H1 (cell line): ENCODE measurements around the gene C1orf116.

Source experiments
- CBX5 ChIP-seq: fragments of 300-800, 300-1000 bp; sonication (generic); IDR thresholded peaks from 2 replicates; pipeline ENCODE4 v1.7.1; 2016; ENCODE audit warnings: antibody characterized with exemption, low read length, low read depth
- EGR1 ChIP-seq: IDR thresholded peaks from 2 replicates; pipeline ENCODE4 v1.6.1; 2011; ENCODE audit warnings: low read depth, low read length, borderline replicate concordance
- EZH2 ChIP-seq: fragments of 200-600 bp; sonication (generic); IDR thresholded peaks from 2 replicates; pipeline ENCODE4 v1.7.1; 2012; ENCODE audit warnings: low read depth, mild to moderate bottlenecking, moderate library complexity, low read length, inconsistent platforms; ENCODE audit not compliant: severe bottlenecking
- GABPA ChIP-seq: IDR thresholded peaks from 2 replicates; pipeline ENCODE4 v1.6.1; 2011; ENCODE audit warnings: mild to moderate bottlenecking, low read length, moderate library complexity, borderline replicate concordance; ENCODE audit not compliant: insufficient read depth
- KDM1A ChIP-seq: fragments of 200-600, 300-600 bp; sonication (generic); IDR thresholded peaks from 2 replicates; pipeline ENCODE4 v1.7.1; 2016; ENCODE audit warnings: mild to moderate bottlenecking, low read length, borderline replicate concordance
- KDM5A ChIP-seq: fragments of 200-600 bp; IDR thresholded peaks from 2 replicates; pipeline ENCODE4 v1.7.1; 2012; ENCODE audit warnings: mild to moderate bottlenecking, low read length, inconsistent platforms, mixed read lengths
- POLR2A ChIP-seq, 2 experiments: IDR thresholded peaks; 1 replicate in 1 of 2; 2 replicates in 1 of 2; pipeline ENCODE4 v1.6.1; 2011; ENCODE audit warnings: low read depth in 2 of 2, low read length in 2 of 2, mild to moderate bottlenecking in 2 of 2; ENCODE audit errors: control extremely low read depth in 1 of 2
- POLR2AphosphoS5 ChIP-seq: IDR thresholded peaks from 2 replicates; pipeline ENCODE4 v1.6.1; 2011; ENCODE audit warnings: low read depth, low read length
- RXRA ChIP-seq: IDR thresholded peaks from 2 replicates; pipeline ENCODE4 v1.6.1; 2011; ENCODE audit warnings: low read depth, mild to moderate bottlenecking, low read length, moderate library complexity; ENCODE audit not compliant: insufficient read depth
- SAP30 ChIP-seq: fragments of 300-600 bp; sonication (generic); IDR thresholded peaks from 2 replicates; pipeline ENCODE4 v1.7.1; 2012; ENCODE audit warnings: low read length, moderate library complexity, mild to moderate bottlenecking, inconsistent platforms; ENCODE audit not compliant: insufficient read depth, insufficient replicate concordance
- SP1 ChIP-seq: IDR thresholded peaks from 2 replicates; pipeline ENCODE4 v1.6.1; 2011; ENCODE audit warnings: low read depth, low read length
- TAF1 ChIP-seq: IDR thresholded peaks from 2 replicates; pipeline ENCODE4 v1.6.1; 2011; ENCODE audit warnings: mild to moderate bottlenecking, low read depth, low read length
- TF ChIP-seq, protein P1 (sequence below), 3 experiments: IDR thresholded peaks; 1 replicate in 2 of 3; 2 replicates in 1 of 3; pipeline versions ENCODE4 v1.5.1 to v1.6.1; 2011; ENCODE audit warnings: low read length in 3 of 3, mild to moderate bottlenecking in 3 of 3, inconsistent platforms in 2 of 3, low read depth in 1 of 3, moderate library complexity in 1 of 3; ENCODE audit not compliant: insufficient read depth in 1 of 3; ENCODE audit errors: control extremely low read depth in 1 of 3
- TF ChIP-seq, protein P2 (sequence below): IDR thresholded peaks from 2 replicates; pipeline ENCODE4 v1.6.1; 2011; ENCODE audit warnings: low read length, improper control_type of control experiment

DNA sequence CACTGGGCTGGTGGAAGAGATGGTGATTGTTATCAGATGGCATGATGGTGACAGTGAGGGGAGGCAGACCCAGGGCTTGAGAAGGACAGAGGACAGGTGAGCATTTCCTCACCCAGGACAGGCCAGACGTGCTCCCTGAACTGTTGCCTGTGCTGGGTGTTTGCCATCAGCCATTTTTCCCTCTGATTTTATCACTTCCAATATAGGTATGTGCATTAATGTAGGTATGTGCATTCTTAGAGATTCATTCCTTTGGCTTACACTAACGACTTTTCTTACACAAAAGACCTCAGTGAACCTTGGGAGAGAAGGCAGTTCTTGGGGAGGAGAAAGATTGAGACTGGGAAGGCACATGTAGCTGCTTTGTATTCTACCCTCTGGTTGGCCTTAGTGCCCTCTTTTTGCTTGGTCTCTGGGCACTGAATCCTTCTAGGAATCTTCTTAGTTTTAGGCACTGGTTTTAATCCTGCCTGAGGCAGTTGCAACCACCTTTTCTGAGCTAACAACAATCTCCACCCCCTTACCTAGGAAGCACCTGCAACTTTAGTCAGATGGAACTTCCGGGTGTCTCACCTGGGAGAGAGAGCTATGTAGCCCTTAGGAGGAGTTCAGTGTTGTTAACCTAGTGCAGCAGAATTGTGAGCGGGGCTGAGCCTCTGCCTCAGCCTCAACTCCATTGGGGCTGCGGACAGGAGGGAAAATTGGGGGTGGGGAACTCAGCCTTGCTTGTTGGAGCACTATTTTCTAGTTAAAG is 30.9 kb downstream of the C1orf116 start:
- no peak for TF ChIP-seq CBX5
- TF ChIP-seq, protein P1, sequence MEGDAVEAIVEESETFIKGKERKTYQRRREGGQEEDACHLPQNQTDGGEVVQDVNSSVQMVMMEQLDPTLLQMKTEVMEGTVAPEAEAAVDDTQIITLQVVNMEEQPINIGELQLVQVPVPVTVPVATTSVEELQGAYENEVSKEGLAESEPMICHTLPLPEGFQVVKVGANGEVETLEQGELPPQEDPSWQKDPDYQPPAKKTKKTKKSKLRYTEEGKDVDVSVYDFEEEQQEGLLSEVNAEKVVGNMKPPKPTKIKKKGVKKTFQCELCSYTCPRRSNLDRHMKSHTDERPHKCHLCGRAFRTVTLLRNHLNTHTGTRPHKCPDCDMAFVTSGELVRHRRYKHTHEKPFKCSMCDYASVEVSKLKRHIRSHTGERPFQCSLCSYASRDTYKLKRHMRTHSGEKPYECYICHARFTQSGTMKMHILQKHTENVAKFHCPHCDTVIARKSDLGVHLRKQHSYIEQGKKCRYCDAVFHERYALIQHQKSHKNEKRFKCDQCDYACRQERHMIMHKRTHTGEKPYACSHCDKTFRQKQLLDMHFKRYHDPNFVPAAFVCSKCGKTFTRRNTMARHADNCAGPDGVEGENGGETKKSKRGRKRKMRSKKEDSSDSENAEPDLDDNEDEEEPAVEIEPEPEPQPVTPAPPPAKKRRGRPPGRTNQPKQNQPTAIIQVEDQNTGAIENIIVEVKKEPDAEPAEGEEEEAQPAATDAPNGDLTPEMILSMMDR (IDR thresholded peaks at IDR 0.05; ENCODE audit: control extremely low read depth in 1 of 3, insufficient read depth in 1 of 3, low read depth in 1 of 3, low read length in 3 of 3) = no peak
- TF ChIP-seq, protein P2, sequence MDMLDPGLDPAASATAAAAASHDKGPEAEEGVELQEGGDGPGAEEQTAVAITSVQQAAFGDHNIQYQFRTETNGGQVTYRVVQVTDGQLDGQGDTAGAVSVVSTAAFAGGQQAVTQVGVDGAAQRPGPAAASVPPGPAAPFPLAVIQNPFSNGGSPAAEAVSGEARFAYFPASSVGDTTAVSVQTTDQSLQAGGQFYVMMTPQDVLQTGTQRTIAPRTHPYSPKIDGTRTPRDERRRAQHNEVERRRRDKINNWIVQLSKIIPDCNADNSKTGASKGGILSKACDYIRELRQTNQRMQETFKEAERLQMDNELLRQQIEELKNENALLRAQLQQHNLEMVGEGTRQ = no peak
- no peak for TF ChIP-seq KDM1A
- no peak for TF ChIP-seq SP1
- no peak for TF ChIP-seq POLR2AphosphoS5
- no peak for TF ChIP-seq RXRA
- TF ChIP-seq GABPA = no peak
- TF ChIP-seq POLR2A (IDR thresholded peaks at IDR 0.05; ENCODE audit: control extremely low read depth in 1 of 2, low read depth in 2 of 2, low read length in 2 of 2) = no peak
- no peak for TF ChIP-seq EGR1
- TF ChIP-seq EZH2 = no peak
- TF ChIP-seq TAF1 = no peak
- TF ChIP-seq KDM5A = no peak
- TF ChIP-seq SAP30 = no peak
